NCI-H1417 treated with DMSO at 0.1 percent for 48 hours (cell line): ENCODE data around the gene PAX7.

ENCODE experiments used
- DNase-seq: peaks from one replicate; lab custom pipeline; 2025; lab: John Stamatoyannopoulos, UW

The PAX7 gene

GRCh38 chr1:18795002-18795689 lies 164.5 kb downstream of the PAX7 start:
- DNase-seq: no peak

- DNase-seq: no peak
These were observed 166.3 kb downstream of the PAX7 start for GRCh38 chr1:18796950-18797349.
